GDM1 (cell line): ENCODE data around the gene PTPRN2.

ENCODE experiments used
- DNase-seq: peaks from one replicate; lab custom pipeline; 2025; lab: John Stamatoyannopoulos, UW

The PTPRN2 gene

DNA sequence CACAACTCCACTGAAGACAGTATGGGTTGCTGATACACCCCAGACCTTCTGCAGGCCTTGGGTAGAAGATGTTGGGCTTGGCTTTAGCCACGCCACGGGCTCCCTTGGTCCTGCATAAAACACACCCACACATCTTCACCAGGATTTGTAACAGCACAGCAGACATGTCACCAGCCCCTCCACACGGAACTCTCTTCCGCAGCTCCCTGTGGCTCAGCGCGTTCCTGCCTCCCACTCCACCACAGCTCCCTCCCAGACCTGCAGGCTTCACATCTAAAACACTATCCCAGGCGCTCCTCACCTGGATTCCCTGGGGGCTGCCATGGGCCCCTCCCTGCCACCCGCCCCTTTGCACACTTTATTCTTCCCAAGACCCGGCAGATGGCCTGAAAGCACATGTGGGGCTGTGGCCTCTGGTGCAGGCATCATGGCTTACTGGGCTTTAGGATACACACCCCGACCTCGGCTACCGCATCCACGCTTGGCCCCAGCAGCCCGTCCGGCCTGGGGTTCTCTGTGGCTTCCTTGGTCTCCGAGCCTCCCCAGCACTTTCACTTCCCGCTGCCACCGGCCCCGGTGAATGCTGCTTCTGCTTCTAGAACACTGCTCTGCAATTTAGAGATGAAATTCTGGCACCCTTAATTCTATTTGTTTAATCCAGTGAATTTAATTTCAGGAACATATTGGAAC is 818.0 kb downstream of the PTPRN2 start:
- DNase-seq: no peak

DNA sequence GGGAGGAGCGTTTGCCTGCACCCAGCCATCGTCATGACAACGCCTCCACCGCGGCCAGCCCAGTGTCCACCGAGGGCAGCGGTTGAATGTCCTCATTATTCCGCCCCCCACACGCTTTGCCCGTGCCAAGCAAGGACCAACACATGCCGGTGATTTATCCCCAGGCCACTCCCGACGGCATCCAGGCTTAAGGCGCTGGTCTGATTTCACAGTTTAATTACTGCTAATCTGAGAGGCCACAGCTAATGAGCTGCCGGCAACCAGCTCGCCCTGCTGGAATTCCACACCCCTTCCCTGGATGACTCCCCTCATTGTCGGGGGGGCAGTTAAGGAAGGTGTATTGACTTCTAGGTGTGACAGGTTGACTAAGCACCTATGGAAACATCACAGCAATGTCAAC is 818.5 kb downstream of the PTPRN2 start:
- DNase-seq: no peak

DNA sequence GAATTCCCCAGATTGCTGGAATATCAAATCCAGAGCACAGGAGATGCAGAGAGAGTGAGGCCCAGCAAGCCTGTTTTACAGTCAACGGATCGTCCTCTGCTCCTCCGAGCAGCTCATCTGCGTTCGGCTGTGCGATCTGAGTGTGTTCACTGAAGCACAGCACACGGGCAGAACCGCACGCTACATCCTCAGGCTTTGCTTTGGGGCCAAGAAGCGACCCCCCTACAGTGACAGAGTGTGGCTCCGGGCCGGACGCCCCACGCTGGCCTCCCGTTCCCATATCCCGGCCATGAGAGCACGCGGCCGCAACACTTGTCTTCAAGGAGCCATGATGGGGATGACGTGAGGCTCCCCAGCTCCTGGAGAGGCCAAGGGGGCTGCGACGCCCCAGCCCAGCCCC is 819.4 kb downstream of the PTPRN2 start:
- no peak for DNase-seq

DNA sequence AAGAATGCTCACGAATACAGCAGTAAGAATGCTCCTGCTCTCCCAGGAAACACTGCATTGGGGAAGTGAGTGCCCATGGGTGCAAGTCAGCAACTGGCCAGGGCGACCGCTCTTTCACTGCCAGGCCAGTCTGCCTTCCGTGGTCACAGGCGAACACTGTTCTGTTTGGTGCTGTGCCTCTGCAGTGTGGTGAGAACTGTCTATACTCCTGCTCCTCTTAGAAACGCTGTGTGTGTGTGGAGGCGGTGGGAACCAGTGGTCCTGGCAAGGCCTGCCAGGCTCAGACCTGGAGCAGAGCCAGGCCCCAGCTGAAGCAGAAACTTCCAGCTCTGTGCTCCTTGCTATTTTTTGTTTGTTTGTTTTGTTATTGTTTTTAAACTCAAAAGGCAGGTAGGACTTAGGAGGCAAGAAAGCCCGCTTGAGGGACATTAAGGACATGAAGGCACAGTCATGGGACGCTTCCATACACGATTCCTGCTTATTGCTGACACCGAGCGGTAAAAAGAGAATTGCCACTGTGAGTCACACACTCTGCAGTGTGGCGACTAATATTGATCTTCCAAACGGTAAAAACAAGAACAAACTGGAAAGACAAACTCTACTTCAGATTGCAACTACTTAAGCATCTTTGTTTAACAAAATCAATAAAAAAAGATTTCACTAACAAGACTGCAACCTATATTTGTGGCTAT is 820.0 kb downstream of the PTPRN2 start:
- no peak for DNase-seq

DNA sequence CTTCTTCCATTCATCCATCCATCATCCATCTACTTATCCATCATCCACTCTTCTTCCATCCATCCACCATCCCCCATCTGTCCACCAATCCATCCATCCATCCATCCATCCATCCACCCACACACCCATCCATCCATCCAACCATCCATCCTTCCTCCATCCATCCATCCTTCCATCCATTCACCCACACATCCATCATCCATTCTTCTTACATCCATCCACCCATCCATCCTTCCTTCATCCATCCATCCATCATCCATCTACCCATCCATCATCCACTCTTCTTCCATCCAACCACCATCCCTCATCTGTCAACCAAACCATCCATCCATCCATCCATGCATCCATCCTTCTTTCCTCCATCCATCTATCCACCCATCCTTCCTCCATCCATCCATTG is 821.5 kb downstream of the PTPRN2 start:
- DNase-seq: no peak

DNA sequence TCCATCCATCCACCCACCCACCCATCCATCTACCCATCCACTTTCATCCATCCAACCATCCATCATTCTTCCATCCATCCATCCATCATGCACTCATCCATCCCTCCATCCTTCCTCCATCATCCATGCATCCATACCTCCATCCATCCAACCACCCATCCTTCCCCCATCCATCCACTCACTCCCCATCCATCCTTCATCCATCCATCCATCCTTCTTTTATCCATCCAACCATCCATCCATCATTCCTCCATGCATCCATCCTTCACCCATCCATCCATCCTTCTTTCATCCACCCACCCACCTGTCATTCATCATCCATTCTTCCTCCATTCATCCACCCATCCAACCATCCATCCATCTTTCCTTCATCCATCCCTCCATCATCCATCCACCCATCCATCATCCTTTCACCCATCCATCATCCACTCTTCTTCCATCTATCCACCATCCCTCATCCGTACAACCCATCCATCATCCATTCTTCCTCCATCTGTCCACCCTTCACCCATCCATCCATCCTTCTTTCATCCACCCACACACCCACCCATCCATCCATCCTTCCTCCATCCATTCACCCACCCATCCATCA is 822.6 kb downstream of the PTPRN2 start:
- no peak for DNase-seq

DNA sequence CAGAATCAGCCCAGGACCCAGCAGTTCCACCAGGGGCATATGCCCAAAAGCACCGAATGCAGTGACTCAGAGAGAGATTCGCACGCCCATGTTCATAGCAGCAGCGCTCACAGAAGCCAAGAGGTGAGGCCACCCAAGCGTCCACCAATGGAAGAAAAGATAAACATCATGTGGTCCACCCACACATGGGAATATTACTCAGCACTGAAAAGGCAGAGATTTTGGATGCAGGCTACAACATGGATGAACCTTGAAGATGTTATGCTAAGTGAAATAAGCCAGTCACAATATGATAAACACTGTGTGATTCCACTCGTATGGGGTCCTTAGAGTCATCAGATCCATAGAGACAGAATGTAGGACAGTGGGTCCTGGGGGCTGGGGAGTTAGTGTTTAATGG is 823.4 kb downstream of the PTPRN2 start:
- no peak for DNase-seq

DNA sequence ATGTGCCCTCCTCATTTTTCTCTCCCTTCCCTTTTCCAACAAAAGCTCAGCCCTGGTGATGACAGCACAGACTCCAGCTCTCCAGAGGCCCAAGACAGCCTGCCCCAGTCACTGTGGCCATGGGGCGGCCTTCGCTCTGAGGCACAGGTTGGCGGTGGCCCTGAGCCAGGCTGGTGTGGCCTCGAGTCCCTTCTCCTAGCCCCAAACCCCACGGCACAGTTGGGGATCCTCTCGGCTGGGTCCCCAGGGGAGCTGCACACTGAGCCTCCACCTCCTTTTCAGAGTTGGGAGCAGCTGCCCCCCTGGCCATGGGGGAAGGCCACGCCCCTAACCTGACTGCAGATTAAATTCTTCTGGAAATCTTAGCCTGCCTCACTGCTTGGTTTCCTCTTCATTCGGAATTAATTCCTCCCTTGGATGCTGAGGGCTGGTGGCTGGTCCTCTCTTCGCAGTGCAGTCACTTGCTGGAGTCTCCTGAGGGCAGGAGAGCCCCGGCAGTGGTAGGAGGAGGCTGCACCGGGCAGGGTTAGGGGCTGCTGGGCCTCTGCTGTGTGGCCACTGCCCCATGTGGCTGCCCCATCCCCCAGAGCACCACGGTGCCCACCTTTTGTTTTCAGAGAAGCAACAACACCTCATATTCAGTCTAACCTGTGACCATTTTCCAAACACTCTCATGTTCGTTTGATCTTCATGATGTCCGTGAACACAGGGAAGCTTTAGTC is 824.2 kb downstream of the PTPRN2 start:
- DNase-seq: no peak

DNA sequence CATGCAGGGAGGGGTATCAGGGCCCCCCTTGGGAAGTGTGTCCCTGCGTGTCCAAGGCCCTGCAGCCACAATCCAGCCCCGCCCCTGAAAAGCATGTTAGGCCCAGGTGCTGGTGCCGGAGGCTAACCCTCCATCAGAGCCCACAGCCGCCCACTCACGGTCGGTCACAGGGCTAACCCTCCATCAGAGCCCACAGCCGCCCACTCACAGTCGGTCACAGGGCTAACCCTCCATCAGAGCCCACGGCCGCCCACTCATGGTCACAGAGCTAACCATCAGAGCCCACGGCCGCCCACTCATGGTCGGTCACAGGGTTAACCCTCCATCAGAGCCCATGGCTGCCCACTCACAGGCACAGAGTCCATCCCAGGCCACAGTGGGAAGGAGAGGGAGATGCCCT is 824.8 kb downstream of the PTPRN2 start:
- no peak for DNase-seq

DNA sequence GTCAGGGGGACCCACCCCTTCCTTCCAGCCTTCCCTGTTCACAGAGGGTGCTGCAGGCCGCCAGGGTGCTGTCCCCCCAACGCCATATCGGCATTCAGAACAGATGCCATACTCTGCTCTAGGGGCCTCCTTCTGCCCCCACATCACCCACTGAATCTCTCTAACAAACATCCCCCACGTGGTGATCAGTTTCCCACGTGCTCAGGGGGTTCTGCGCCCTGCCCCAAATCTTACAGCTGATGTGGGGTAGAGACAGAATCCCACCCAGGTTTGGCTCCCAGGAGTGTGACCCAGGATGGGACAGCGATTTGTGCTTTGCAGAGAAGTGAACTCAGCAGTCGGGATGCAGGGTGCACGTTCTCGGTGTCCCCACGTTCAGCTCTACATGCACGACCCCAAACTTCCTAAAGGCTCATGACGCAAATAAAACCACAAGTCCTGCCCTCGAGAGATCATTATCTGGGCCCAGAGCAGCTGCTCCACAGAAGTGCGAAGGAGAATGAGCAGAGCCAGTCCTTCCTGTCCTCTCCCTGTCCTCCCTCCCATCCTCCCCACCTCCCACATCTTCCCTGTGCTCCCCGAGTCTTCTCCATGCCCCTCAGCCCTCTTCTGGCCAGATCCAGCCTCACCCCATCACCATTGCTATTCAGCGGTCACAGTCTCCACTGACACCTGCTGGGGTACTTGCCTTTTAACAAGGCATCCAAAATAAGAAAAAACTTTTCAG is 827.5 kb downstream of the PTPRN2 start:
- DNase-seq: peak; percentile 11

DNA sequence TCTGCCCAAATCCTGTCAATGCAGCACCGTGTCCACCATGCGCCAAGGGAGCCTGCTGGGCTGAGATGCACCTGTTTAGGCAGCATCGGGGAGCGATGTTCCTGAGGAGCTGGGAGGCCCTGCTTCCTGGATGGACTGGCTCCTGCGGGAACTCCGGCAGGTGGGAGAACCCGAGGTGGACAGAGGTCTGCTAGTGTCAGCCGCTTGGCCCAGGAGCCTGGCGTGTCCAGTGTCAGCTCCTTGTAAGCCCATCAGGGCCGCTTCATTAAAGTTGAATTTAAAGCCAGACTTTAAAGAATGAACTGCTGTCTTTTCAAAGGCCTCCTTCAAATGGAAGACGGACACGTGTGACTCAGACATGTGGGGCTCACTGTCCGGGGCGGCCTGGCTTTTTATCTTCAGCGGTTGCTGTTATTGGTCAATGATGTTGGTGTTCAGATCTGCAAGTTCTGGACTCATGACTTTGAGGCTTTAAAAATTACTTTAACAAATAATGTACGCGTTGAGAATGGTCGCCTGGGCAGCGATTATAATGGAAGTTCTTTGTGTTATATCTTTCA is 828.3 kb downstream of the PTPRN2 start:
- DNase-seq: no peak

DNA sequence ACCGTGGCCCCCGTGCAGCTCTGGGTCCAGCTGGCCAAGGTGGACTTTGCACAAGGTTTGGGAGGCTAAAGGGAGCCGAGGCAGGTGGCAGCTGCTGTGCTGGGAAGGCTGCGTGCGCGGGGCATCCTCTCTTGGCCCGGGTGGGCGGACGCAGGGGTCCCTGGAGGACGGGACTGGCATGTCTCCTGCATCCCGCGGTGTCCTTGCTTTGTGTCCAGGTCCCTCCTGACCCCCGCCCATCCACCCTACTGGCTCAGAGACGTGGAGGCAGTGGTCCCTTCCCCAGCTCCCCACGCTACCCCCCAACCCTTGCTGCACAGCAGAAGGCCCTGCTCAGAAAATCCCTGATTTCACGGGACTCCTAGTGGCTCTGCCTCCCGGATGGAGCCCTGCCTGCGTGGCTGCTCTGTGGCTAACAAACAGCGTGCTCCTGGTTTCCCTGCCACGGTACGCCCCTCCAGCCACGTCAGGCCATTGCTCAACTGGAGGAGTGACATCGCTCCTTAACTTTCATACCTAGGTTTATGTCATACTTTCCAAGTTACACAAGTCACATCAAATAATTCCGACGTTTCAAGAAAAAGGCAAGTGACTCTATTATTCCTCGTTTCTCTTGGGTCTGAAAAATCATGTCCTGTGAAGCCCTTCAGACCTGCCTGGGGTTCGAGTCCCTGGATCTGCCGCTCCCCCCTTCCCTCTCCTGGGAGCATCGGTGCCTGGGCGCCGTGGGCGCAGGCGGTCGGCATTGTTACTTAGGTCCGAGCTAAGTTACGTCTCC is 829.0 kb downstream of the PTPRN2 start:
- DNase-seq: no peak

DNA sequence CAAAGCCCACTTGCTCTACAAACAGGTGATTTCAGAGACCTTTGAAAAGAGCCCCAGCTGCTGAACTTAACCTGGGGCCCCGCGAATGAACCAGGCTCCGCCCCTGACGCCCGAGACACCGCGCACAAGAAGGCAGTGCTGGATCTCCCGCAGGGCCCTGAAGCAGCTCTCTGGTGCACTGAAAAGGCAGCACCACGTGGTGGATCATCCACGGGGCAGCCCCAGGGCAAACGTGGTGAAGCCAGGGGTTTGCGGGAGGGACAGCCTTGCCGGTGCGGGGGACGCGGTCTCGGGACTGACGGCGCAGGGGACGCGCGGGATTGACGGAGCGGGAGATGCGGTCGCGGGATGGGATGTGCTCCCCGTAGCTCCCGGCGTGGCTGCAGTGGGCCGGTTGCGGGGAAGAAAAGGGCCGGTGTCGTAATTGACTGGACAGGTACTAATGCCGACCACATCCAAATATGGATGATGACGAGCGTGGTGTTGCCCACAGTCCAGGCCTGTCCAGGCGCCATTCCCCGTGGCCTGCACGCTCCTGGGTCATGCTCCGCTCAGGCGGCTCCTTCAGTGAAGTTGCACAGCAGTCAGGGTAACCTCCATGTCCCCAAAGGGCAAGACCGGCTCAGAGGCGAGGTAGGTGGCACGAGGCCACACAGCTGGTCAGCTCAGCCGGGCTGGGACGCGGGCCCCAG is 829.7 kb downstream of the PTPRN2 start:
- no peak for DNase-seq

DNA sequence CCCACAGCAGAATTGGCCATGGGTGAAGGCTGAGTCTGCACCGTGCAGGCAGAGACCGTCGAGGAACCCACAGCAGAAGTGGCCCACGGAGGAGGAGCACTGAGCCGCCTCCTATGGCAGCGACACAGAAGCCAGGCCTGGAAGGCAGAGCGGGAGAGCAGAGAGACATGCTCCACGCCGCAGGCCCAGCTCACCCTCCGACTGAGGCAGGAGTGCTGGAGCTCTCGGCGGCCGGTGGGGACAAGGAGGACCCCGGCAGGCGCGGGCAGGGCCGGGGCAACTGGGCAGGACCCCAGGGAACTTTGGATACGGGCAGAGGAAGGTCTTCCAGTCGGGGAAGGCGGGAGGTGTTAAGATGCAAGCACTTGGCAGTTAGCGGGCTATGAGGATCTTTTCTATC is 830.4 kb downstream of the PTPRN2 start:
- DNase-seq: no peak

DNA sequence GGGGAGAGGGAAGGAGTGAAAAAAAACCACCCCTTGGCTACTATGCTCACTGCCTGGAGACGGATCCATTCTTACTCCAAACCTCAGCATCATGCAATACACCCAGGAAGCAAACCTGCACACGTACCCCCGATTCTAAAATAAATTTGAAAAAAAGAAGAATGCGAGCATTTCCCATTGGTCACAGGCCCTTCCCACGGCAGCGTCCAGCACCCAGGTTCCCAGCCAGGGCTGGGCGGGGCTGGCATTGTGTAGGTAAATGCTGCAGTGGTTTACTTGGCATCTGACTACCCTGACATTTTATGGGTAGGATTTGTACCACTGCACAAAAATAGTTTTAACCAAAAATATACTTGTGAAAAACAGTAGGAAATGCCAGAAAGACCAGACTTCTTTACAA is 831.9 kb downstream of the PTPRN2 start:
- no peak for DNase-seq

DNA sequence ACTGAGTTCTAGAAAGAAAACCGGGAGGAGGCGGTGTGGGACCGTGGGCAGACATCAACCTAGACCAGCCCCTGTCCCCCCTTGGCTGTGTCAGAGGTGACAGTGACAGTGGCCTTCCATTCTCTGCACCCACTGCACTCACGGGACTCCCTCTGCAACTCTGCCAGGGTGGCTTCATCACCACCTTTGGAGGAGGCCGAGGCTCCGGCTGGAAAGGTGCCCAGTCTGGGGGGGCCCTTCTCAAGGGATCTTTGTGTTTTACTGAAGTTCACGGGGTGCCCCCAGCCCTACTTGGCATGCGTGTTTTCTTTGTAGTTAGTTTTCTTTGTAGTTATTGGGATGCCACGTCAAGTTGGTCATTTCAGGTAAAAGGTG is 833.2 kb downstream of the PTPRN2 start:
- DNase-seq: no peak

DNA sequence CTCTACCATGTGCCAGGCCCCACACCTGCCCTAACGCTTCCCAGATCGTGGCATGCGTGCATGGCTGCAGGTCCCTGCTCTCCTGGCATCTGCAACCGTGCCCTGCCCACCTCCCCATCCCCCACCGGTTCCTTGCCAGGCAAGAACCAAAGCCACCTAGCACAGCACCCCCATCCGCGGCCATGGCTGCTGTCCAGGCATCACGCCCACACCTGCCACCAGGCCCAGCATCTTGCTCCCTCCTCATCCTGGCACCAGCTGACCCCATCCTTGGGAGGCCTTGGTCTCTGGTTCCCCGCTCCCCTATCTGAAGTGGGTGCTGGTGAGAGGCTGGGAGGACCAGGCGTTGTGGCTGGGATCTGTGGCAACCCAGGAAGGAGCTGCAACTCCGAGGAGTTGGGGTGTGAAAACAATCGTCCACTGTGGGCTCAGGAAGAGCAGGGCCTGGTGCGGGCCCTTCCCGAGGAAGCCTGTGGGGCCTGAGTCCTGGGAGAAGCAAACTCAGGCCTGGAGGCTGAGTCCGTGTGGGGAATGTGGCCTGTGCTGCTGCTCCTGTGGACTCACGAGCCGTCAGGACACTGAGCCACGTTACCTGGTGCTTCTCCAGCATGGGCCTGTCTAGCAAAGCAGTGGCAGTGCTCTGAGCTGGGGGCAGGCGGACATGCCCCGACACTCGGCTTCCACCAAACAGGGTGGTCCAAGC is 833.8 kb downstream of the PTPRN2 start:
- DNase-seq: no peak

DNA sequence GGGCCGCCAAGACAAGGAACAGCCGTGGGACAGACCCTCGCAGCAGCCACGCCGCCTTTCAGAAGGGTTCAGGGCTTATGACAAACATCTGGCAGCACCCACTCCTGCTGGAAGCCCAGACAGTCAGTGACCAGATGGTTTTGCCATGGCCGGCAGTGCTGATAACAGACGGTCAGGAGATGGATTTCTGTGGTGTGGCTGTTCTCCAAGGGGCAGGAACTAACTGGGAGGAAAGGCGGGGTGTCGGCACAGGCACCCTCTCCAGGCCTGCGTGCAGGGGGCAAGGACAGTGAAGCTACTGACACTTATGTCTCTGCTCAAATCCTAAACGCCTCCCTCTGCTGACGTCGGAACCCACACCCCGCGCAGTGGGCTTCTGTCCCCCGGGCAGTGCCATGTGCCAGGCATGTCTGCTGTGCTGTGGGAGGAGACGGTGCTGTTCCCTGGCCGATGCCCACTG is 834.8 kb downstream of the PTPRN2 start:
- no peak for DNase-seq

DNA sequence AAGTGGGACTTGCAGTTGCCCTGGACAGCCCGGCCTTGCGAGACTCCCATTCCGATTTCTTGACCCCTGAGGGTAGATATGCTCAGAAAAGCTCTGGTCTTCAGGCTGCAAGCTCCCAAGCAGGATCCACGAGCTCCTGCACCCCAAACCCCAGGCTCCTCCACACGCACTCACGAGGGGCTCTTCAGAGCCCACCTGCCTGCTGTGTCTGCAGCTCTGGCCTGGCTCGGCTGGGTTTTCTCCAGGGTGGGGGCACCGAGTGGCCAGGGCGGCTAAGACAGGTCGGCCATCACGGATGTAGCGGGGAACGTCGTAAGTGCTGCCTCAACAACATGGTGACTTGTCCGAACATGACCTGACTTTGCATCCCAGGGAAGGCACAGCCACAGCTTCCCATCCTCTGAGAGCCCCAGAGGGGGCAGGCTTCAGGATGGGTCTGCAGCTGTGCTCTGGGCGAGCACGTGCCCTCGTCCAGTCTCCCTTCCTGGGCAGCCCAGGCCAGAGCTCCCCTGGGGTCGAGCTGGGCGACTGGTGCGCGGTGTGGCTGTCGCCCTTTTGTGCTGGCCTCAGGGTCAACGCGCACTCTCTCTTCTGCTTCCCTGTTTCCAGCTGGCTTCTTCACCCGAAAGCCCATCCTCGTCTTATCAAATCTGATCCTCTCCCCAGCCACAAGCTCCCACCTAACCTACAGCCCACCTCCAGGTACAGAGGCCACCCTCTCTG is 835.5 kb downstream of the PTPRN2 start:
- no peak for DNase-seq
